Measurements from ENCODE around the gene DNLZ. TPM values are rescaled to one million over a fixed set of nuclear protein-coding genes. Genes with fewer than 3 reads are reported as not detected.

DNLZ gene
- total and polyA plus RNA-seq, 2 donors (not counting 3 experiments of a cell fraction or from before 2014, with no cell fraction given): 26.9 to 38.4 TPM

GRCh38 chr9:136341042-136341655 is 22.4 kb downstream of the DNLZ start:
- intact Hi-C loops (cut with micrococcal nuclease): no loop called here
- FAIRE-seq: no peak
- Histone ChIP-seq H3K27ac (ENCODE audit: insufficient read depth, low read depth, low read length) (no peak overlapping the region), H4K20me1 (replicated peaks; ENCODE audit: control insufficient read depth, extremely low read depth, insufficient read depth, low read length) (no peaks in the 10 kb centered on the region), H3K4me1 (ENCODE audit: control insufficient read depth, extremely low read depth, insufficient read depth, low read length) (peaks cover 10% of the 10 kb centered on the region), H3K79me2 (ENCODE audit: control insufficient read depth, insufficient read depth, low read length) (no peaks in the 10 kb centered on the region), H2AFZ (ENCODE audit: low read depth, low read length) (no peak overlapping the region), H3K9me1 (replicated peaks; ENCODE audit: control insufficient read depth, extremely low read depth, insufficient read depth, low read length) (no peaks in the 10 kb centered on the region), H3K9ac (replicated peaks; ENCODE audit: extremely low read depth, insufficient read depth, low read length) (no peak overlapping the region), H3K9me3 (replicated peaks; ENCODE audit: control insufficient read depth, insufficient read depth, low read length) (no peaks in the 10 kb centered on the region), H3K4me3 (replicated peaks in 1 of 3; ENCODE audit: insufficient read depth in 1 of 3, low read depth in 1 of 3, low read length in 3 of 3) (no peak overlapping the region), H3K4me2 (ENCODE audit: insufficient read depth, low read length) (no peak overlapping the region), H3K36me3 (ENCODE audit: control insufficient read depth in 2 of 2, extremely low read depth in 1 of 2, insufficient read depth in 2 of 2, low read length in 2 of 2) (peaks cover 5 to 25% of the 10 kb centered on the region in 2 experiments), H3K27me3 (ENCODE audit: control insufficient read depth in 2 of 2, insufficient read depth in 2 of 2, low read length in 2 of 2) (no peaks in the 10 kb centered on the region)
- ChIA-PET POLR2A (no interaction called here), CTCF (no interaction called here)
- TF ChIP-seq POLR2AphosphoS5 (IDR thresholded peaks at IDR 0.05; ENCODE audit: insufficient read depth, low read depth, low read length) (peak; percentile 24), JUN (IDR thresholded peaks at IDR 0.05; ENCODE audit: borderline replicate concordance, insufficient read depth, insufficient read length, low read depth) (no peak)
- no TSS peak for BruUV-seq (replicated peaks)
- no peak for DNase-seq (ENCODE audit: low read depth, low spot score)
- dilution Hi-C loops (cut with MboI; ENCODE audit: extremely low pct_ligation_motif_present, low sequenced_read_pairs): no loop called here

DNA sequence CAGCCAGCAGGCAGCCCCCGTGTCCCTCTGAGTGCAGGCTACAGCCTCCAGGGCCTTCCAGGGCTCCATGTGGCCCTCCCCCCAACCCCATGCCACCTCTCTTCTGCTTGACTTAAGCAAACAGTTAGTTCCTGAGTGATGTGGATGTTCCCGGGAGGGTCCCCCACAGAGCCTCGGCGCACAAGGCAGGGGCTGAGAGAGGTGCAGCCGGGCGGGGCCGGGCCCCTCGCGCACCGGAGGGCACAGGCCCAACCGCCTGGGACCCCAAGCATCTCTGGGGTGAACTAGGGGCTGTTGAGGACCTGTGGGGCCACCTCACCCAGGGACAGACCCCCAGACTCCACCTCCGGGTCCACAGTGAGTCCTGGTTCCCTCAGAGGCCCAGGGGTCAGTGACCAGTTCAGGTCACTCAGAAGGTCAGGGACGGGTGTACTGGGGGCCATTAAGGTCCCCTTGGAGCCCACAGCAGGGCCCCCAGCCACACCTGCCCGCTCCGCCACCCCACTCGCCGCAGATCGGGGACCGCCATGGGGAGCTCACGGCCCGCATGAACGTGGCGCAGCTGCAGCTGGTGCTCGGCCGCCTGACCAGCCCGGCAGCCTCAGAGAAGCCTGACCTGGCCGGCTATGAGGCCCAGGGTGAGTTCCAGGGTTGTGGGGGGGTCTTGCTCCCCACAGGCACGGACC is 23.0 kb downstream of the DNLZ start:
- intact Hi-C loops (cut with micrococcal nuclease): no loop called here
- Histone ChIP-seq H4K20me1 (replicated peaks; ENCODE audit: control insufficient read depth, extremely low read depth, insufficient read depth, low read length) (no peaks in the 10 kb centered on the region), H3K9me1 (replicated peaks; ENCODE audit: control insufficient read depth, extremely low read depth, insufficient read depth, low read length) (no peaks in the 10 kb centered on the region), H3K4me2 (ENCODE audit: insufficient read depth, low read length) (no peak overlapping the region), H3K27ac (ENCODE audit: insufficient read depth, low read depth, low read length) (no peak overlapping the region), H3K36me3 (ENCODE audit: control insufficient read depth in 2 of 2, extremely low read depth in 1 of 2, insufficient read depth in 2 of 2, low read length in 2 of 2) (peaks cover 5 to 25% of the 10 kb centered on the region in 2 experiments), H2AFZ (ENCODE audit: low read depth, low read length) (no peak overlapping the region), H3K9me3 (replicated peaks; ENCODE audit: control insufficient read depth, insufficient read depth, low read length) (no peaks in the 10 kb centered on the region), H3K27me3 (ENCODE audit: control insufficient read depth in 2 of 2, insufficient read depth in 2 of 2, low read length in 2 of 2) (no peaks in the 10 kb centered on the region), H3K4me1 (ENCODE audit: control insufficient read depth, extremely low read depth, insufficient read depth, low read length) (peaks cover 8% of the 10 kb centered on the region), H3K79me2 (ENCODE audit: control insufficient read depth, insufficient read depth, low read length) (no peaks in the 10 kb centered on the region), H3K4me3 (replicated peaks in 1 of 3; ENCODE audit: insufficient read depth in 1 of 3, low read depth in 1 of 3, low read length in 3 of 3) (no peak overlapping the region), H3K9ac (replicated peaks; ENCODE audit: extremely low read depth, insufficient read depth, low read length) (no peak overlapping the region)
- BruUV-seq (replicated peaks): no TSS peak
- CTCF ChIA-PET: interaction anchor here (1.0 kb wide), 1 partner anchor 25 kb away, joined by 3 read pairs; no protein-coding TSS in a partner anchor
- no peak for FAIRE-seq
- dilution Hi-C loops (cut with MboI; ENCODE audit: extremely low pct_ligation_motif_present, low sequenced_read_pairs): no loop called here
- POLR2A ChIA-PET: no interaction called here
- TF ChIP-seq, protein P1, sequence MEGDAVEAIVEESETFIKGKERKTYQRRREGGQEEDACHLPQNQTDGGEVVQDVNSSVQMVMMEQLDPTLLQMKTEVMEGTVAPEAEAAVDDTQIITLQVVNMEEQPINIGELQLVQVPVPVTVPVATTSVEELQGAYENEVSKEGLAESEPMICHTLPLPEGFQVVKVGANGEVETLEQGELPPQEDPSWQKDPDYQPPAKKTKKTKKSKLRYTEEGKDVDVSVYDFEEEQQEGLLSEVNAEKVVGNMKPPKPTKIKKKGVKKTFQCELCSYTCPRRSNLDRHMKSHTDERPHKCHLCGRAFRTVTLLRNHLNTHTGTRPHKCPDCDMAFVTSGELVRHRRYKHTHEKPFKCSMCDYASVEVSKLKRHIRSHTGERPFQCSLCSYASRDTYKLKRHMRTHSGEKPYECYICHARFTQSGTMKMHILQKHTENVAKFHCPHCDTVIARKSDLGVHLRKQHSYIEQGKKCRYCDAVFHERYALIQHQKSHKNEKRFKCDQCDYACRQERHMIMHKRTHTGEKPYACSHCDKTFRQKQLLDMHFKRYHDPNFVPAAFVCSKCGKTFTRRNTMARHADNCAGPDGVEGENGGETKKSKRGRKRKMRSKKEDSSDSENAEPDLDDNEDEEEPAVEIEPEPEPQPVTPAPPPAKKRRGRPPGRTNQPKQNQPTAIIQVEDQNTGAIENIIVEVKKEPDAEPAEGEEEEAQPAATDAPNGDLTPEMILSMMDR (IDR thresholded peaks at IDR 0.05; ENCODE audit: extremely low read depth in 1 of 2, insufficient read depth in 1 of 2, low read depth in 1 of 2, low read length in 2 of 2): no peak
- TF ChIP-seq POLR2A (IDR thresholded peaks at IDR 0.05; ENCODE audit: low read depth, low read length): no peak
- TF ChIP-seq POLR2AphosphoS5 (IDR thresholded peaks at IDR 0.05; ENCODE audit: insufficient read depth, low read depth, low read length): no peak
- no peak for TF ChIP-seq GATA2 (IDR thresholded peaks at IDR 0.05; ENCODE audit: insufficient read depth, insufficient read length, low read depth, low read length)
- TF ChIP-seq FOS (IDR thresholded peaks at IDR 0.05; ENCODE audit: borderline replicate concordance, insufficient read depth, low read length): no peak
- DNase-seq (ENCODE audit: low read depth, low spot score): no peak

Measured in endothelial cell of umbilical vein (primary cell).